Right atrium auricular region (tissue), 2 donors: ENCODE data around the gene RPL10. TPM values are rescaled to one million over a fixed set of nuclear protein-coding genes. Genes with fewer than 3 reads are reported as not detected.

Experiments used
- DNase-seq: peaks from one replicate; pipeline ENCODE4 v3.0.0-alpha.2; 2019; ENCODE audit warnings: low spot score
- H3K27ac ChIP-seq, 2 donors: fragments of 200-600 bp; sonication (generic); 1 replicate in 1 of 2; 2 replicates in 1 of 2; pipeline ENCODE4 v1.5.1; 2016 to 2019
- H3K27me3 ChIP-seq, 2 donors: fragments of 200-600 bp; sonication (generic); one replicate each; pipeline versions ENCODE4 v1.5.1 to v1.6.0; 2017 to 2019
- H3K36me3 ChIP-seq: fragments of 200-600 bp; sonication (generic); one replicate; pipeline ENCODE4 v1.5.1; 2016
- H3K4me1 ChIP-seq, 2 donors: fragments of 200-600 bp; sonication (generic); one replicate each; pipeline versions ENCODE4 v1.5.1 to v1.6.0; 2017 to 2019
- H3K4me3 ChIP-seq, 2 donors: fragments of 200-600 bp; sonication (generic); 1 replicate in 1 of 2; 2 replicates in 1 of 2; pipeline ENCODE4 v1.5.1; 2017 to 2019; ENCODE audit warnings: mild to moderate bottlenecking in 1 of 2, moderate library complexity in 1 of 2
- H3K9me3 ChIP-seq, 2 donors: fragments of 200-600 bp; sonication (generic); one replicate each; pipeline ENCODE4 v1.5.1; 2019
- total RNA-seq, 2 donors: library from RNA; depleted of rRNA; stranded (reverse); fragments of >200 nt; gene quantifications; one replicate each; pipeline ENCODE4 v1.1.0, GENCODE V29; 2016
- TF ChIP-seq, protein P1 (sequence below), 2 donors: fragments of 200-600 bp; sonication (generic); IDR thresholded peaks; one replicate each; pipeline ENCODE4 v1.5.1; 2019; ENCODE audit warnings: antibody characterized with exemption in 2 of 2

The RPL10 gene
- total RNA-seq, 2 donors from 2014 or later = 1,667 to 4,587 TPM

DNA sequence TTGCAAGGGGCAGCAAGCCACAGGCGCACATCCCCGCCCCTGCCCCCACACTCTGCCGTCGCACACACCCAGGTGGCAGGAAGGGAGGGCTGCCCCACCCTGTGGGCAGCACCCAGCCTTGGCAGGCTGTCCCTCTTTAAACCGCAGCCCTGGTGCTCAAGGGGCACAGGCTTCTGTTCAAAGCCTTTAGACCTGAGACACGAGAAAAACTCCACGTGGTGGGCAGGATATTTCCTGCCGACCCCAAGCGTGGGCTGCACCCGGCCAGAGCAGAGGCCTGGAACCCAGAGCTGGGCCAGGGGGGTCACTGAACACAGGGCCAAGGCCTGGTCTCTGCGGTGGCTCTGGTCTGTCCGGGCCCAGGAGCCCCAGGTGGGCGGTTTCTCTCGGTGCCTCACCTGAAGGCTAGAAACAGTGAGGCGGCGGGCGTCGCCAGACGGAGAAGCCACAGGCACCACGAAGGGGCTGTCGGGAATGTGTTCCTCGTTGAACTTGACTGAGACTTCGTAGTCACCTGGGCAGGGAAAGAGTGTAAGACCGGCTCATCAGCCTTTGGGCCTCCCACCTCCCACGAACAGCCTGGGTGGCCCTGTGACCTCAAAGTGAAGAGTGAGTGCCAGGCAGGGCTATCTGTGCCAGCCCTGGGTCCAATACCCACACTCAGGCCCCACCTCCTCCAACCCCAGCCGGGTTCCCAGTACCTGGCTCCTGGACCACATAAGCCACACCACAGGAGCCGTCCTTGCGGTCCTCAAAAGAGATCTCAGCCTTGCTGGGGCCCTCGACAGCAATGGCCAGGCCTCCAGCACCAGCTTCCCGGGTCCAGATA, 46.8 kb upstream of the RPL10 start:
- no peak for DNase-seq
- no peak overlapping the region for H3K4me3 ChIP-seq
- no peaks in the 10 kb centered on the region for H3K4me1 ChIP-seq
- no peaks in the 10 kb centered on the region for H3K27me3 ChIP-seq
- peak overlapping the region; percentile 11 to 13 for H3K27ac ChIP-seq
- peaks cover 71% of the 10 kb centered on the region for H3K36me3 ChIP-seq
- TF ChIP-seq, protein P1, sequence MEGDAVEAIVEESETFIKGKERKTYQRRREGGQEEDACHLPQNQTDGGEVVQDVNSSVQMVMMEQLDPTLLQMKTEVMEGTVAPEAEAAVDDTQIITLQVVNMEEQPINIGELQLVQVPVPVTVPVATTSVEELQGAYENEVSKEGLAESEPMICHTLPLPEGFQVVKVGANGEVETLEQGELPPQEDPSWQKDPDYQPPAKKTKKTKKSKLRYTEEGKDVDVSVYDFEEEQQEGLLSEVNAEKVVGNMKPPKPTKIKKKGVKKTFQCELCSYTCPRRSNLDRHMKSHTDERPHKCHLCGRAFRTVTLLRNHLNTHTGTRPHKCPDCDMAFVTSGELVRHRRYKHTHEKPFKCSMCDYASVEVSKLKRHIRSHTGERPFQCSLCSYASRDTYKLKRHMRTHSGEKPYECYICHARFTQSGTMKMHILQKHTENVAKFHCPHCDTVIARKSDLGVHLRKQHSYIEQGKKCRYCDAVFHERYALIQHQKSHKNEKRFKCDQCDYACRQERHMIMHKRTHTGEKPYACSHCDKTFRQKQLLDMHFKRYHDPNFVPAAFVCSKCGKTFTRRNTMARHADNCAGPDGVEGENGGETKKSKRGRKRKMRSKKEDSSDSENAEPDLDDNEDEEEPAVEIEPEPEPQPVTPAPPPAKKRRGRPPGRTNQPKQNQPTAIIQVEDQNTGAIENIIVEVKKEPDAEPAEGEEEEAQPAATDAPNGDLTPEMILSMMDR (IDR thresholded peaks at IDR 0.05) = no peak
- H3K9me3 ChIP-seq = no peaks in the 10 kb centered on the region

DNA sequence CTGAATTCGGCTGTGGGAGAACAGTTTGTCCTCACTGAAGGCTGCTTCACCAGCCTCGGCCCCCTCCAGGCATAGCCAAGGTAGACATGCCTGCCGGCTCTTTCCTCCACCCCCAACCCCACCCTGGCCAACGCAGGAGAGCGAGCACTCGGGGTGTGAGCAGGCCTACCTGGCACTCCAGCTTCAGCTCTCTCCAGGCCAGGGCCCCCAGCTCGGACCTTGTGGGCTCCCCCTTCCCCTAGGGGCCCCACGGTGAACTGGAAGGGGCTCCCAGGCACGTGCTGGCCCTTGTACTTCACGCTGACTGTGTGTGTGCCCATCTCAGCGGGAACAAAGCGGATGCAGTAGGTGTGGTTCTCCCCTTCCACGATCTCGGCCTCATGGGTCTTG, 46.2 kb upstream of the RPL10 start:
- Histone ChIP-seq H3K27me3 (no peaks in the 10 kb centered on the region), H3K9me3 (no peaks in the 10 kb centered on the region), H3K27ac (peak overlapping the region in 1 of 2 donors; percentile 13), H3K4me1 (no peaks in the 10 kb centered on the region), H3K4me3 (no peak overlapping the region), H3K36me3 (peaks cover 76% of the 10 kb centered on the region)
- DNase-seq = no peak
- TF ChIP-seq, protein P1 (IDR thresholded peaks at IDR 0.05) = no peak

DNA sequence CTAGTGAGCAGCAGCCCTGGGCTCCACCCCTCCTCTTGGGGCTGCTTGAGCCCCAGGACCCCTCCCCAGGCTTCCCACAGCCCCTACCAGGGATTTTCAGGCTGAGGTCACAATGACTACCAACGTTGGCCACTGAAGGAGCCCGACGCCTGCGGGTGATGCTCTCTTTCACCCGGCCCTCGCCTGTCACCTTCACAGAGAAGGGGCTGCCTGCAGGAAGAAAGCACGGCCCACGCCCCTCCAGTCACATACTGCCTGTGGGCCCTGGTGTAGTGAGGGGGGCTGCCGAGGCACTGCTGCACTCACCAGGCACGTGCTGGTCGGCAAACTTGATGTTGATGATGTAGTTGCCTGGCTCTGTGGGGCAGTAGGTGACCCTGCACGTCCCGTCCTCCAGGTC, 45.7 kb upstream of the RPL10 start:
- Histone ChIP-seq H3K9me3 (no peaks in the 10 kb centered on the region), H3K27me3 (no peaks in the 10 kb centered on the region), H3K4me1 (no peaks in the 10 kb centered on the region), H3K4me3 (no peak overlapping the region), H3K27ac (no peak overlapping the region), H3K36me3 (peaks cover 81% of the 10 kb centered on the region)
- TF ChIP-seq, protein P1 (IDR thresholded peaks at IDR 0.05) = no peak
- no peak for DNase-seq

DNA sequence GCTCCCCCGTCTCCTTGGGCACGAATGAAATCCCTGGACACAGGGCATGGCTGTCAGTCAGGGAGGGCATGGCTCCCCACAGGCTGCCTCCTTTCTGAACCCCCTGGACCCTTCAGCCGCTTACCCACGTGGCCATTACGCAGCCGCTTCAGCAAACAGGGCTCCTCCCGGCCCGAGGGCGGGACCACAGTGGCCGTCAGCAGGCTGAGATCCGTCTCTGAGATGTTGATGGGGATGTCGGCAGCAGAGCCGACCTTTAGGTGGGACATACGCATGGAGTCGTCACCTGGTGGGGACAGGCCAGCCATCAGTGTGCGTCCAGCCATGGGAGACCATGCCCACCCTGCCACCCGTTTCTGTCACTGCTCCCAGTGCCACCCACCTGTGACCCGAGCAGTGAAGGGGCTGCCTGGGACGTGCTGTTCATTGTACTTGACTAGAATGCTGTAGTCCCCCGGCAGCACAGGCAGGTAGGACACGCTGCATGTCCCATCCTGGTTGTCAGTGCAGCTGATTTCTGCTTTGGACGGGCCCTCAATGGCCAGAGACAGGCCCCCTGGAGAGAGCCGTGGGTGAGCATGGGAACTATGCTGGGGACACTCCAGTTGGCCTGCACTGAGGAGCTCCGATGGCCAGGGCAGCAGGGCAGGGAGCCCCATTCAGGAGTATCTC, 44.9 kb upstream of the RPL10 start:
- Histone ChIP-seq H3K36me3 (peaks cover 89% of the 10 kb centered on the region), H3K27me3 (no peaks in the 10 kb centered on the region), H3K4me1 (no peaks in the 10 kb centered on the region), H3K9me3 (no peaks in the 10 kb centered on the region), H3K27ac (no peak overlapping the region), H3K4me3 (no peak overlapping the region)
- TF ChIP-seq, protein P1 (IDR thresholded peaks at IDR 0.05) = no peak
- DNase-seq = no peak

DNA sequence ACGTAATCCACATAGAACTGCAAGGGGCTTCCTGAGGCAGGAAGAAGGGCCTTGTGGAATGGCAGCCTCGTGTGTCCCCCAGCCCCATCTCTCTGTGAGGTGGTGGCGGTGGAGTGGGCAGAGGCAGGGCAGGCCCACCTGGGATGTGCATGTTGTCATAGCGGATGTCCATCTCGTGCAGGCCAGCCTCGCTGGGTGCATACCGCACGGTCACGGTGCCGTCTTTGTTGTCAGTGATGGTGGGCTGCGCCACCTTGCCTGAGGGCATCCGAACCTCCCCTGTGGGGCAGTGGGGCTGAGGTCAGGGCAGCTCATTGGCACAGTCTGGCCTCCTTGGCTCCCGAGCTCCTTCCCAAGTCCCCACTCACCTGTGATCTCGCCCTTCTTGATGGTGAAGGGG, 44.2 kb upstream of the RPL10 start:
- TF ChIP-seq, protein P1 (IDR thresholded peaks at IDR 0.05) = no peak
- Histone ChIP-seq H3K27ac (no peak overlapping the region), H3K36me3 (peaks cover 90% of the 10 kb centered on the region), H3K9me3 (no peaks in the 10 kb centered on the region), H3K27me3 (no peaks in the 10 kb centered on the region), H3K4me3 (no peak overlapping the region), H3K4me1 (peaks cover 0 to 6% of the 10 kb centered on the region in 2 donors)
- no peak for DNase-seq
